Measurements from ENCODE around the gene HINFP. TPM values are rescaled to one million over a fixed set of nuclear protein-coding genes. Genes with fewer than 3 reads are reported as not detected.
"Not testable (repeated sequence)": the region's sequence is repeated elsewhere in the genome, so short reads cannot be mapped to it uniquely, and the experiment has no call there.

HINFP gene
- total RNA-seq, 1 experiment from 2014 or later: 42.4 TPM

DNA sequence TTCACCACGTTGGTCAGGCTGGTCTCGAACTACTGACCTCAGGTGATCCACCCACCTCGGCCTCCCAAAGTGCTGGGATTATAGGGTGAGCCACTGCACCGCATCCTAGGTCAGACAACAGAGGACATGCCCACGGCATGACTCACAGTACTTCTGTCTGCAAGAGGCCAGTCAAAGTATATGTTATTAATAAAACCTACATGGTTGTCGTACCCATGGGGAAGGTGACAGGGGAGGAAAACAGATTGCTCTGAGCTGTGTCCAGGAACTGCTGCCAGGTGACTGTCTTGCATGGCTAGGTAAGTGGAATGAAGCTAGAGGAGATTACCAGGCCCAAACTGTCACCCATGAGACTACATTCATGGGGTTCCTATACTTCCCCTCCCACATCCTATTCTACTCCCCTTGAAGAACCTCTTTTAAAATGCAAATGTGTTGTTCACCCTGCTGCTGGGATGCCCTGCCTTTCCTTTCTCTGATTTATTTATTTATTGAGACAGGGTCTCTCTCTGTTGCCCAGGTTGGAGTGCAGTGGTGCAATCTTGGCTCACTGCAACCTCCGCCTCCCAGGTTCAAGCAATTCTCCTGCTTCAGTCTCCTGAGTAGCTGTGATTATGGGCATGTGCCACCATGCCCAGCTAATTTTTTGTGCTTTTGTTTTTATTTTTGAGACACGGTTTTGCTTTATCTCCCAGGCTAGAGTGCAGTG, 45.1 kb downstream of the HINFP start:
- Histone ChIP-seq H3K4ac (ENCODE audit: low read depth, low read length) (no peak overlapping the region), H2BK12ac (ENCODE audit: insufficient read length, low read depth, low read length) (no peak overlapping the region), H3K4me2 (ENCODE audit: insufficient read depth, insufficient read length, low read length) (no peak overlapping the region), H4K5ac (ENCODE audit: insufficient read length, low read depth, low read length) (no peak overlapping the region), H2BK5ac (ENCODE audit: insufficient read length, low read length) (no peak overlapping the region), H3K23me2 (ENCODE audit: insufficient read length, low read depth, low read length, poor library complexity, severe bottlenecking) (peaks cover 2% of the 10 kb centered on the region), H4K20me1 (ENCODE audit: control insufficient read depth, insufficient read depth, insufficient read length) (no peaks in the 10 kb centered on the region), H3K23ac (ENCODE audit: insufficient read length, low read depth, low read length) (no peak overlapping the region), H4K91ac (ENCODE audit: insufficient read length, low read depth, low read length) (no peak overlapping the region), H3T11ph (ENCODE audit: low read length) (no peak overlapping the region), H2BK120ac (ENCODE audit: low read depth, low read length, poor library complexity, severe bottlenecking) (no peak overlapping the region), H2BK20ac (ENCODE audit: low read depth, low read length, poor library complexity, severe bottlenecking) (no peak overlapping the region), H3K27me3 (ENCODE audit: insufficient read depth, low read length) (no peaks in the 10 kb centered on the region), H2BK15ac (ENCODE audit: low read depth, low read length) (no peak overlapping the region), H3K79me1 (ENCODE audit: insufficient read depth, low read depth, low read length, poor library complexity, severe bottlenecking) (no peaks in the 10 kb centered on the region), H3K56ac (ENCODE audit: insufficient read length, low read depth, low read length) (no peak overlapping the region), H3K9me3 (ENCODE audit: control insufficient read depth, low read depth, low read length) (no peaks in the 10 kb centered on the region), H4K8ac (replicated peaks; ENCODE audit: insufficient read length, low read depth, low read length) (no peak overlapping the region), H2AK5ac (ENCODE audit: insufficient read length, low read length) (no peak overlapping the region), H3K79me2 (ENCODE audit: insufficient read depth, low read length) (no peaks in the 10 kb centered on the region), H3K14ac (ENCODE audit: insufficient read depth, low read length) (no peak overlapping the region), H3K9ac (ENCODE audit: extremely low read depth, insufficient read length, low read length) (no peak overlapping the region), H3K18ac (ENCODE audit: insufficient read length, low read depth, low read length) (no peak overlapping the region), H3K4me1 (ENCODE audit: insufficient read depth, low read length) (peaks cover 3% of the 10 kb centered on the region; the same call in 1 of the 2 replicates), H3K27ac (ENCODE audit: insufficient read length, low read depth, low read length) (no peak overlapping the region), H2AFZ (ENCODE audit: low read length) (no peak overlapping the region)
- DNase-seq: no peak
- Mint-ChIP-seq H3K4me3 (peak overlapping the region in 1 of 2 experiments; percentile 26; a peak in 1 of 5 replicates), H3K36me3 (ENCODE audit: insufficient read depth in 1 of 3, low read depth in 3 of 3) (no peaks in the 10 kb centered on the region), H3K27me3 (ENCODE audit: low read depth) (peaks cover 2% of the 10 kb centered on the region), H3K4me1 (peaks cover 21 to 29% of the 10 kb centered on the region in 2 experiments), H3K9me3 (peaks cover 0 to 3% of the 10 kb centered on the region in 2 experiments; a peak in 1 of 5 replicates), H3K27ac (peak overlapping the region in 1 of 3 experiments; percentile 87; a peak in 3 of 7 replicates)
- WGBS (ENCODE audit: extremely low coverage, insufficient read length, low lambda C conversion rate): no CpG with 5 or more reads among the region's 8 CpGs
- TF ChIP-seq, protein P1, sequence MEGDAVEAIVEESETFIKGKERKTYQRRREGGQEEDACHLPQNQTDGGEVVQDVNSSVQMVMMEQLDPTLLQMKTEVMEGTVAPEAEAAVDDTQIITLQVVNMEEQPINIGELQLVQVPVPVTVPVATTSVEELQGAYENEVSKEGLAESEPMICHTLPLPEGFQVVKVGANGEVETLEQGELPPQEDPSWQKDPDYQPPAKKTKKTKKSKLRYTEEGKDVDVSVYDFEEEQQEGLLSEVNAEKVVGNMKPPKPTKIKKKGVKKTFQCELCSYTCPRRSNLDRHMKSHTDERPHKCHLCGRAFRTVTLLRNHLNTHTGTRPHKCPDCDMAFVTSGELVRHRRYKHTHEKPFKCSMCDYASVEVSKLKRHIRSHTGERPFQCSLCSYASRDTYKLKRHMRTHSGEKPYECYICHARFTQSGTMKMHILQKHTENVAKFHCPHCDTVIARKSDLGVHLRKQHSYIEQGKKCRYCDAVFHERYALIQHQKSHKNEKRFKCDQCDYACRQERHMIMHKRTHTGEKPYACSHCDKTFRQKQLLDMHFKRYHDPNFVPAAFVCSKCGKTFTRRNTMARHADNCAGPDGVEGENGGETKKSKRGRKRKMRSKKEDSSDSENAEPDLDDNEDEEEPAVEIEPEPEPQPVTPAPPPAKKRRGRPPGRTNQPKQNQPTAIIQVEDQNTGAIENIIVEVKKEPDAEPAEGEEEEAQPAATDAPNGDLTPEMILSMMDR (conservative IDR thresholded peaks at IDR 0.05): no peak

DNA sequence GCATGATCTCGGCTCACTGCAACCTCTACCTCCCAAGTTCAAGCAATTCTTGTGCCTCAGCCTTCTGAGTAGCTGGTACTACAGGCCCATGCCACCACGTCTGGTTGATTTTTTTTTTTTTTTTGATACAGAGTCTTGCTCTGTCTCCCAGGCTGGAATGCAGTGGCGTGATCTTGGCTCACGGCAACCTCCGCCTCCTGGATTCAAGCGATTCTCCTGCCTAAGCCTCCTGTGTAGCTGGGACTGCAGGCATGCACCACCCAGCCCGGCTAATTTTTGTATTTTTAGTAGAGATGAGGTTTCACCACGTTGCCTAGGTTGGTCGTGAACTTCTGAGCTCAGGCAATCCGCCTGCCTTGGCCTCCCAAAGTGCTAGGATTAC, 45.7 kb downstream of the HINFP start:
- H2BK15ac ChIP-seq (ENCODE audit: low read depth, low read length); H3K27me3 Mint-ChIP-seq (ENCODE audit: low read depth); H4K5ac ChIP-seq (ENCODE audit: insufficient read length, low read depth, low read length); H3K23me2 ChIP-seq (ENCODE audit: insufficient read length, low read depth, low read length, poor library complexity, severe bottlenecking); H3K18ac ChIP-seq (ENCODE audit: insufficient read length, low read depth, low read length); H4K8ac ChIP-seq (replicated peaks; ENCODE audit: insufficient read length, low read depth, low read length); H3K36me3 Mint-ChIP-seq (ENCODE audit: insufficient read depth in 1 of 3, low read depth in 3 of 3); H3K56ac ChIP-seq (ENCODE audit: insufficient read length, low read depth, low read length); H3K14ac ChIP-seq (ENCODE audit: insufficient read depth, low read length); H3K4me3 Mint-ChIP-seq; H4K20me1 ChIP-seq (ENCODE audit: control insufficient read depth, insufficient read depth, insufficient read length); H3T11ph ChIP-seq (ENCODE audit: low read length); H3K9me3 Mint-ChIP-seq; H3K79me2 ChIP-seq (ENCODE audit: insufficient read depth, low read length); H3K9me3 ChIP-seq (ENCODE audit: control insufficient read depth, low read depth, low read length); H3K4me2 ChIP-seq (ENCODE audit: insufficient read depth, insufficient read length, low read length); H2BK20ac ChIP-seq (ENCODE audit: low read depth, low read length, poor library complexity, severe bottlenecking); H3K9ac ChIP-seq (ENCODE audit: extremely low read depth, insufficient read length, low read length); H3K4me1 ChIP-seq (ENCODE audit: insufficient read depth, low read length); H2BK12ac ChIP-seq (ENCODE audit: insufficient read length, low read depth, low read length); DNase-seq; H3K4ac ChIP-seq (ENCODE audit: low read depth, low read length); H2BK5ac ChIP-seq (ENCODE audit: insufficient read length, low read length); H3K79me1 ChIP-seq (ENCODE audit: insufficient read depth, low read depth, low read length, poor library complexity, severe bottlenecking); H2AK5ac ChIP-seq (ENCODE audit: insufficient read length, low read length); H3K27me3 ChIP-seq (ENCODE audit: insufficient read depth, low read length); H2AFZ ChIP-seq (ENCODE audit: low read length); H4K91ac ChIP-seq (ENCODE audit: insufficient read length, low read depth, low read length); H3K27ac ChIP-seq (ENCODE audit: insufficient read length, low read depth, low read length); H3K23ac ChIP-seq (ENCODE audit: insufficient read length, low read depth, low read length); H2BK120ac ChIP-seq (ENCODE audit: low read depth, low read length, poor library complexity, severe bottlenecking): not testable (repeated sequence)
- H3K27ac Mint-ChIP-seq: 0 out of 7 replicates have a peak overlapping the region, but pooled peaks of 1 of the 3 experiments have one; percentile 87
- WGBS (ENCODE audit: extremely low coverage, insufficient read length, low lambda C conversion rate): no CpG with 5 or more reads among the region's 10 CpGs
- H3K4me1 Mint-ChIP-seq: peaks cover 21 to 29% of the 10 kb centered on the region in 2 experiments

Measured in H9 (cell line).